ENCODE results near the gene MYO3B. TPM values are rescaled to one million over a fixed set of nuclear protein-coding genes. Genes with fewer than 3 reads are reported as not detected.

MYO3B gene
- polyA plus RNA-seq, 1 donor (not counting 4 experiments of a cell fraction or from before 2014, with no cell fraction given): 4.4 TPM

DNA sequence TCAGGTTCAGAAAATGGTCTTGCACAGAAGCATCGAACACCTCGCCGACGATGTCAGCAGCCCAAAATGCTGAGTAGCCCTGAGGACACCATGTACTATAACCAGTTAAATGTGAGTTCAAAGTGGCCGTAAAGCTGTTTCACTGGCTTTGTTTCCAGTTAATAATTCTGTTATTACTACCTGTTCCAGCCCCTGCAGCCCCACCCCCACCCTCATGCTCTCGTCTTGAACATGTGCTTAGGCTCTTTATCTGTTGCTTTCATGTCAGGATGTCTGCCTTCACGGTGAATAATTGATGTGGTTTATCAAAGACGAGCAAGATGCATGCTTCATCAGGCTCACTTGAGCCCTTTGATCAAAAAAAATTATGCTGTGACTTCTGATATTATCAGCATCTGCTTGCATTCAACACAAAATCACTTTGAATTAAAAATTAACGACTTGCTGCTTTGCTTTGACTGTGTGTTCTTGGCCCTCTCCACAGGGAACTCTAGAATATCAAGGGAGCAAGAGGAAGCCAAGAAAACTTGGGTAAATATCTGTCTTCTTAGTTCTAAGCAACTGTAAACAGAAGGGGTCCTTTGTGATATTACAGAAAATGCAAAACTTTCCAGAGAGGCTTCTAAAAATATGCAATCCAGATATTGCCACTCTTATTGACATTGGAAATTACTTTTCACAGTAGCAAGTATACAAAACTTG, 473.8 kb downstream of the MYO3B start:
- H3K4me3 ChIP-seq (ENCODE audit: control insufficient read depth in 2 of 3, extremely low read depth in 1 of 3, insufficient read depth in 2 of 3, low read depth in 1 of 3, low read length in 3 of 3): no peak overlapping the region
- H3K36me3 ChIP-seq (ENCODE audit: control insufficient read depth in 2 of 2, extremely low read depth in 1 of 2, insufficient read depth in 2 of 2, low read length in 2 of 2): no peaks in the 10 kb centered on the region
- FAIRE-seq: no peak
- H3K4me2 ChIP-seq (ENCODE audit: control insufficient read depth, extremely low read depth, insufficient read depth, low read depth, low read length): no peak overlapping the region
- no peak for DNase-seq (ENCODE audit: low read depth, low spot score)
- H3K79me2 ChIP-seq (ENCODE audit: control insufficient read depth, insufficient read depth, low read length): no peaks in the 10 kb centered on the region
- no peaks in the 10 kb centered on the region for H4K20me1 ChIP-seq (ENCODE audit: control insufficient read depth, extremely low read depth, insufficient read depth, low read length)
- H3K9ac ChIP-seq (ENCODE audit: control insufficient read depth, extremely low read depth, insufficient read depth, low read length): no peak overlapping the region
- no peak overlapping the region for H3K27ac ChIP-seq (ENCODE audit: control insufficient read depth, insufficient read depth, low read length)
- H3K9me3 ChIP-seq (ENCODE audit: control insufficient read depth, low read depth, low read length): no peaks in the 10 kb centered on the region
- no peaks in the 10 kb centered on the region for H3K4me1 ChIP-seq (ENCODE audit: control insufficient read depth, extremely low read depth, insufficient read depth, low read length)
- H2AFZ ChIP-seq (ENCODE audit: control insufficient read depth, low read length): no peak overlapping the region
- dilution Hi-C loops (cut with MboI; ENCODE audit: extremely low pct_ligation_motif_present, low sequenced_read_pairs): no loop called here
- no peaks in the 10 kb centered on the region for H3K27me3 ChIP-seq (ENCODE audit: control insufficient read depth, extremely low read depth, insufficient read depth, low read length)
- no peaks in the 10 kb centered on the region for H3K9me1 ChIP-seq (ENCODE audit: control insufficient read depth, extremely low read depth, insufficient read depth, low read length)
- TF ChIP-seq, protein P1, sequence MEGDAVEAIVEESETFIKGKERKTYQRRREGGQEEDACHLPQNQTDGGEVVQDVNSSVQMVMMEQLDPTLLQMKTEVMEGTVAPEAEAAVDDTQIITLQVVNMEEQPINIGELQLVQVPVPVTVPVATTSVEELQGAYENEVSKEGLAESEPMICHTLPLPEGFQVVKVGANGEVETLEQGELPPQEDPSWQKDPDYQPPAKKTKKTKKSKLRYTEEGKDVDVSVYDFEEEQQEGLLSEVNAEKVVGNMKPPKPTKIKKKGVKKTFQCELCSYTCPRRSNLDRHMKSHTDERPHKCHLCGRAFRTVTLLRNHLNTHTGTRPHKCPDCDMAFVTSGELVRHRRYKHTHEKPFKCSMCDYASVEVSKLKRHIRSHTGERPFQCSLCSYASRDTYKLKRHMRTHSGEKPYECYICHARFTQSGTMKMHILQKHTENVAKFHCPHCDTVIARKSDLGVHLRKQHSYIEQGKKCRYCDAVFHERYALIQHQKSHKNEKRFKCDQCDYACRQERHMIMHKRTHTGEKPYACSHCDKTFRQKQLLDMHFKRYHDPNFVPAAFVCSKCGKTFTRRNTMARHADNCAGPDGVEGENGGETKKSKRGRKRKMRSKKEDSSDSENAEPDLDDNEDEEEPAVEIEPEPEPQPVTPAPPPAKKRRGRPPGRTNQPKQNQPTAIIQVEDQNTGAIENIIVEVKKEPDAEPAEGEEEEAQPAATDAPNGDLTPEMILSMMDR (optimal IDR thresholded peaks at IDR 0.05 in 1 of 3, IDR thresholded peaks at IDR 0.05 in 1 of 3, conservative IDR thresholded peaks at IDR 0.05 in 1 of 3; ENCODE audit: extremely low read depth in 1 of 3, insufficient read depth in 2 of 3, low read length in 3 of 3): no peak
- TF ChIP-seq EZH2 (IDR thresholded peaks at IDR 0.05; ENCODE audit: low read length): no peak

DNA sequence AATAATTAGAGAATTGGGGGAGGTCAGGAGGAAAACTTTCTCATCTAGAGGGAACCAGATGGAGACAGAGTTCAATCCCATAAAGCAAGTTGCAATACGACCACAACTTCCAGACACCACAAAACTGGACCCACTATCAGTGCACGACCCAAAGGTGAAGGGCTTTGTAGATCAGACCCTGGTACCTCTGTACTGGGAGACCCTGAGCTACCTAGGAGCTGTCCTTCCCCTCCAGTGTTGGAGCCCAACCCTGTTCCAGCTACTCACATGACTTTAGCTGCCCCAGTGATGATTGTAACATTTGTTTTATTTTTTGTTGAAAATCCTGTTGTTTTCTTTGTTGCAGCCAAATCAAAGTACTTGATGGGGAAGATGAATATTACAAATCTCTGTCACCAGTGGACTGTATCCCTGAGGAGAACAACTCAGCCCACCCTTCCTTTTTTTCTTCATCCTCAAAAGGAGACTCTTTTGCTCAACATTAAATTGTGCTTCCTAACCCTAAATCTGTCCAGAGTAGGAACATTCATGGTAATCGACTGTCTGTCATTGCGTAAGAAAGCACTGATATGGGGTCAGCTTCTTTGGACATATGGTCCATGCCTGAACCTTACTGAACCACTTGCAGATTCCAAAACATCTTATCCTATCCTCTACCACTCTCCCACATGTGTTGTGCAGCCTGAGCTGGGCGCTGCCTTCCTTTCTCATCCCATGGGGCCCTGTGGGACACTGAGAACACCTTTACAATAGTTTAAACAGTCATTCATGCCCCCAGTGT, 474.9 kb downstream of the MYO3B start:
- no peak for FAIRE-seq
- dilution Hi-C loops (cut with MboI; ENCODE audit: extremely low pct_ligation_motif_present, low sequenced_read_pairs): no loop called here
- H3K9ac ChIP-seq (ENCODE audit: control insufficient read depth, extremely low read depth, insufficient read depth, low read length): no peak overlapping the region
- no peak for TF ChIP-seq EZH2 (IDR thresholded peaks at IDR 0.05; ENCODE audit: low read length)
- TF ChIP-seq, protein P1 (optimal IDR thresholded peaks at IDR 0.05 in 1 of 3, IDR thresholded peaks at IDR 0.05 in 1 of 3, conservative IDR thresholded peaks at IDR 0.05 in 1 of 3; ENCODE audit: extremely low read depth in 1 of 3, insufficient read depth in 2 of 3, low read length in 3 of 3): no peak
- H3K9me1 ChIP-seq (ENCODE audit: control insufficient read depth, extremely low read depth, insufficient read depth, low read length): no peaks in the 10 kb centered on the region
- H3K4me3 ChIP-seq (ENCODE audit: control insufficient read depth in 2 of 3, extremely low read depth in 1 of 3, insufficient read depth in 2 of 3, low read depth in 1 of 3, low read length in 3 of 3): no peak overlapping the region
- H3K4me2 ChIP-seq (ENCODE audit: control insufficient read depth, extremely low read depth, insufficient read depth, low read depth, low read length): no peak overlapping the region
- H4K20me1 ChIP-seq (ENCODE audit: control insufficient read depth, extremely low read depth, insufficient read depth, low read length): no peaks in the 10 kb centered on the region
- no peaks in the 10 kb centered on the region for H3K36me3 ChIP-seq (ENCODE audit: control insufficient read depth in 2 of 2, extremely low read depth in 1 of 2, insufficient read depth in 2 of 2, low read length in 2 of 2)
- no peak overlapping the region for H2AFZ ChIP-seq (ENCODE audit: control insufficient read depth, low read length)
- H3K79me2 ChIP-seq (ENCODE audit: control insufficient read depth, insufficient read depth, low read length): no peaks in the 10 kb centered on the region
- H3K27me3 ChIP-seq (ENCODE audit: control insufficient read depth, extremely low read depth, insufficient read depth, low read length): no peaks in the 10 kb centered on the region
- DNase-seq (ENCODE audit: low read depth, low spot score): no peak
- H3K4me1 ChIP-seq (ENCODE audit: control insufficient read depth, extremely low read depth, insufficient read depth, low read length): no peaks in the 10 kb centered on the region
- no peaks in the 10 kb centered on the region for H3K9me3 ChIP-seq (ENCODE audit: control insufficient read depth, low read depth, low read length)
- H3K27ac ChIP-seq (ENCODE audit: control insufficient read depth, insufficient read depth, low read length): no peak overlapping the region
